ENCODE measurements around the gene ATP6AP2. TPM values are rescaled to one million over a fixed set of nuclear protein-coding genes. Genes with fewer than 3 reads are reported as not detected.
A peak's percentile ranks its signal among the peaks of the same experiment; 100 is the strongest.

The ATP6AP2 gene
- total and polyA plus RNA-seq, 9 of the 15 experiments (the other 6 are each of a cell fraction or from before 2014, with no cell fraction given) = 23.3 to 131 (median 41.9) TPM

DNA sequence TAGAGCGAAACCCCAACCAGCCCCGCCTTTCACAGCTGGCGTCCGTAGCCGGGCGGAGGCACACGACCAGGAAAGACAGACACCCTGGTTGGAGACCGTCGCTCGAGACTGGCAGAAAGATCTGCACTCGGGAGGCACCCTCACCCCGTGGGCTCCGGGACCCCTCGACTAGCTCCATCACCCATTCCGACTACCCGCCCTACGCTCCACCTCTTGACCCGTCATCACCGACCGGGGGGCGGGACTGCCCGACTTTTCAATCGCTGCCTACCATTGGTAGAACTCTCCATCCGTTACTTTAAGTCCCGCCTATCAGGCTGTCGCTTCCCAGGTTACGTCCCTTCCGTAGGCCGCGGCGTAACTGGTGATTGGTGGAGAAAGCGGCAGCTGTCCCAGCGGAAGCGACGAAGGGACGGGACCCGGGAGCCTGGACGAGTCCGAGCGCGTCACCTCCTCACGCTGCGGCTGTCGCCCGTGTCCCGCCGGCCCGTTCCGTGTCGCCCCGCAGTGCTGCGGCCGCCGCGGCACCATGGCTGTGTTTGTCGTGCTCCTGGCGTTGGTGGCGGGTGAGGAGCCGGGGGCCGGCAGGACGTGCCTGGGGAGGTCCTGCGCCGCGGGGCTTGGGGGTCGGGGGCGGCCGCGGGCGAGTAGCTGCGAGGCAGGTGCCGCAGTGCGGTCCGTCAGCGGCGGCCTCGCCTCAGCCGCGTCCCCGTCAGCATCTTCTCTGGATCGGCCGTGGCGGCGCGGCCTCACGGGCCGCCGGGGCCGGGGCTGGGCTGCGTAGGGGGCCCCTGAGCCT is at the start of gene ATP6AP2 (continued):
- TF ChIP-seq MCM5 (IDR thresholded peaks at IDR 0.05; ENCODE audit: low read depth) (no peak), ATF4 (CRISPR knock-in tag; IDR thresholded peaks at IDR 0.05) (no peak), SIN3A (IDR thresholded peaks at IDR 0.05; ENCODE audit: borderline replicate concordance in 2 of 2, control insufficient read depth in 1 of 2, low read depth in 2 of 2, low read length in 2 of 2) (peak; percentile 17 to 74; a peak in 2 of 4 replicates), HINFP (tag; conservative IDR thresholded peaks at IDR 0.05; ENCODE audit: low read depth) (no peak), PBX2 (CRISPR knock-in tag; IDR thresholded peaks at IDR 0.05; ENCODE audit: low read depth) (peak; percentile 50; the same call in 1 of the 2 replicates), PBX2 (tag; conservative IDR thresholded peaks at IDR 0.05; ENCODE audit: low read depth) (peak; percentile 94), HOMEZ (CRISPR knock-in tag; IDR thresholded peaks at IDR 0.05) (no peak), ZKSCAN8 (CRISPR knock-in tag; IDR thresholded peaks at IDR 0.05) (0 out of 2 replicates have a peak, but pooled peaks have one; percentile 11), HDGF (IDR thresholded peaks at IDR 0.05) (no peak), ZNF124 (CRISPR knock-in tag; IDR thresholded peaks at IDR 0.05) (no peak), ZNF644 (tag; IDR thresholded peaks at IDR 0.05; ENCODE audit: low read depth) (no peak), ZFP36 (IDR thresholded peaks at IDR 0.05; ENCODE audit: low read depth, low read length, partially characterized antibody) (no peak), ELF1 (tag; IDR thresholded peaks at IDR 0.05) (peak; percentile 49; the same call in 1 of the 2 replicates), KAT7 (CRISPR knock-in tag; IDR thresholded peaks at IDR 0.05; ENCODE audit: borderline replicate concordance) (no peak), MED1 (CRISPR knock-in tag; IDR thresholded peaks at IDR 0.05; ENCODE audit: borderline replicate concordance) (no peak), ZNF274 (IDR thresholded peaks at IDR 0.05; ENCODE audit: borderline replicate concordance, low read depth, low read length) (no peak), RFX1 (IDR thresholded peaks at IDR 0.05) (peak; percentile 23; the same call in 1 of the 2 replicates), CREM (IDR thresholded peaks at IDR 0.05; ENCODE audit: low read depth) (peak; percentile 97)
- TF ChIP-seq, protein P1, sequence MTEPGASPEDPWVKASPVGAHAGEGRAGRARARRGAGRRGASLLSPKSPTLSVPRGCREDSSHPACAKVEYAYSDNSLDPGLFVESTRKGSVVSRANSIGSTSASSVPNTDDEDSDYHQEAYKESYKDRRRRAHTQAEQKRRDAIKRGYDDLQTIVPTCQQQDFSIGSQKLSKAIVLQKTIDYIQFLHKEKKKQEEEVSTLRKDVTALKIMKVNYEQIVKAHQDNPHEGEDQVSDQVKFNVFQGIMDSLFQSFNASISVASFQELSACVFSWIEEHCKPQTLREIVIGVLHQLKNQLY (CRISPR knock-in tag; conservative IDR thresholded peaks at IDR 0.05) = no peak
